Endodermal cell (in vitro differentiated cells): Measurements from ENCODE around the gene ATP10B. TPM values are rescaled to one million over a fixed set of nuclear protein-coding genes. Genes with fewer than 3 reads are reported as not detected.
"Not testable (repeated sequence)": the region's sequence is repeated elsewhere in the genome, so short reads cannot be mapped to it uniquely, and the experiment has no call there.

Source experiments
- DNase-seq: peaks from one replicate; pipeline ENCODE4 v3.0.0-alpha.2; 2017
- H3K27ac ChIP-seq: 2 replicates; pipeline ENCODE4 v1.5.1; 2013; ENCODE audit warnings: mild to moderate bottlenecking, low read depth, low read length, moderate library complexity
- H3K27me3 ChIP-seq: 2 replicates; pipeline ENCODE4 v1.6.1; 2013; ENCODE audit warnings: mild to moderate bottlenecking, low read length, moderate library complexity; ENCODE audit not compliant: insufficient read depth, control insufficient read depth, poor library complexity, severe bottlenecking
- H3K36me3 ChIP-seq: 2 replicates; pipeline ENCODE4 v1.7.0; 2013; ENCODE audit warnings: mild to moderate bottlenecking, low read length, moderate library complexity; ENCODE audit not compliant: control insufficient read depth, insufficient read depth
- H3K4me1 ChIP-seq: one replicate; pipeline ENCODE4 v1.7.0; 2013; ENCODE audit warnings: low read length; ENCODE audit not compliant: control insufficient read depth, insufficient read depth
- H3K4me3 ChIP-seq: 2 replicates; pipeline ENCODE4 v1.5.1; 2013; ENCODE audit warnings: mild to moderate bottlenecking, low read length, moderate library complexity
- H3K9ac ChIP-seq: 2 replicates; pipeline ENCODE4 v1.6.1; 2013; ENCODE audit warnings: mild to moderate bottlenecking, low read length, moderate library complexity; ENCODE audit not compliant: poor library complexity, severe bottlenecking; ENCODE audit errors: extremely low read depth
- H3K9me3 ChIP-seq: 2 replicates; pipeline ENCODE4 v1.6.1; 2013; ENCODE audit warnings: mild to moderate bottlenecking, low read length, moderate library complexity; ENCODE audit not compliant: control insufficient read depth
- H3K27ac Mint-ChIP-seq: 2 replicates; pipeline ENCODE4 v1.8.0; 2020; ENCODE audit warnings: mixed read lengths
- H3K27me3 Mint-ChIP-seq: 2 replicates; pipeline ENCODE4 v1.8.0; 2021; ENCODE audit warnings: mild to moderate bottlenecking, mixed read lengths; ENCODE audit not compliant: insufficient read depth
- H3K36me3 Mint-ChIP-seq: 2 replicates; pipeline ENCODE4 v1.8.0; 2020; ENCODE audit warnings: low read depth, mixed read lengths
- H3K4me1 Mint-ChIP-seq: 2 replicates; pipeline ENCODE4 v1.8.0; 2020; ENCODE audit warnings: mixed read lengths
- H3K4me3 Mint-ChIP-seq: 2 replicates; pipeline ENCODE4 v1.8.0; 2020; ENCODE audit warnings: mild to moderate bottlenecking, moderate library complexity, mixed read lengths
- H3K9me3 Mint-ChIP-seq: 2 replicates; pipeline ENCODE4 v1.8.0; 2020; ENCODE audit warnings: mild to moderate bottlenecking, mixed read lengths
- CTCF ChIP-seq: fragments of 200-600 bp; sonication (generic); conservative IDR thresholded peaks from 2 replicates; pipeline ENCODE4 v1.5.0; 2021; ENCODE audit warnings: antibody characterized with exemption, mild to moderate bottlenecking
- WGBS, 2 experiments: methylation state at CpG; one replicate each; pipeline versions ENCODE4 v1.1.5 to v1.1.7; 2013; ENCODE audit warnings: missing lambda C conversion rate in 2 of 2, mixed read lengths in 1 of 2; ENCODE audit not compliant: insufficient coverage in 1 of 2, insufficient read length in 1 of 2; 5-methylcytosine and 5-hydroxymethylcytosine counted together
- long read RNA-seq, 4 experiments: library from polyadenylated mRNA in 2 of 4; library from RNA in 1 of 4; library from capped mRNA in 1 of 4; stranded (forward) in 3 of 4; unstranded in 1 of 4; transcript quantifications; one replicate each; pipeline ENCODE4 v2.0.0, GENCODE V29; 2020 to 2021; ENCODE audit warnings: inconsistent platforms in 1 of 4
- polyA plus RNA-seq, 2 experiments: library from polyadenylated mRNA; stranded (reverse); fragments of 50-300 nt; gene quantifications; one replicate each; pipeline ENCODE4 v1.2.3, GENCODE V29; 2013
- total RNA-seq, 2 donors: library from RNA; stranded (reverse); fragmentation: NEBNext Ultra II Directional in 1 of 2; extraction: Animal tissue kit (Norgen Biotek cat#: 25700) in 1 of 2; gene quantifications; 2 replicates in 1 of 2; 3 replicates in 1 of 2; pipeline ENCODE4 v1.2.1, GENCODE V29; 2021

ATP10B gene
- total RNA-seq = under 1 TPM; 0.15 to 0.38 TPM
- polyA plus RNA-seq (2013, experiment 1 of 2) = 0.14 TPM
- polyA plus RNA-seq (2013, experiment 2 of 2) = 0.25 TPM
- long read RNA-seq, experiment 1 = 0 reads
- long read RNA-seq, experiment 2, partial matches to known transcripts = 0 of 1 reads
- long read RNA-seq, experiment 2, other reads (novel, unspliced or antisense) = 1 of 1 reads
- long read RNA-seq, experiment 3 = 0 reads
- long read RNA-seq, experiment 4 = 0 reads

GRCh38 chr5:160852049-160852448 is at the start of gene ATP10B:
TSS of gene ATP10B (minus strand) at chr5:160852211. CDS start at chr5:160688074, 164,137 bp downstream.
- peak within 1 kb of the TSS; percentile 7 for H3K27ac ChIP-seq
- no peak within 1 kb of the TSS for H3K4me3 Mint-ChIP-seq
- H3K9me3 Mint-ChIP-seq = peaks cover 2% of the 10 kb centered on the region
- H3K36me3 ChIP-seq = no peaks in the 10 kb centered on the region
- no peaks in the 10 kb centered on the region for H3K27me3 Mint-ChIP-seq
- no peaks in the 10 kb centered on the region for H3K9me3 ChIP-seq
- DNase-seq = no peak
- no peaks in the 10 kb centered on the region for H3K27me3 ChIP-seq
- TF ChIP-seq CTCF = no peak
- no peak within 1 kb of the TSS for H3K27ac Mint-ChIP-seq
- H3K9ac ChIP-seq = no peak within 1 kb of the TSS
- no peak within 1 kb of the TSS for H3K4me3 ChIP-seq
- no peaks in the 10 kb centered on the region for H3K36me3 Mint-ChIP-seq
- no peaks in the 10 kb centered on the region for H3K4me1 ChIP-seq
- 55 to 69% methylated on average over 3 to 4 of the region's 4 CpGs for WGBS, 2 experiments
- no peaks in the 10 kb centered on the region for H3K4me1 Mint-ChIP-seq

- Histone ChIP-seq H3K27ac (no peak overlapping the region), H3K9ac (no peak overlapping the region), H3K4me1 (peaks cover 7% of the 10 kb centered on the region), H3K36me3 (no peaks in the 10 kb centered on the region), H3K27me3 (no peaks in the 10 kb centered on the region), H3K9me3 (no peaks in the 10 kb centered on the region), H3K4me3 (no peak overlapping the region)
- Mint-ChIP-seq H3K36me3 (no peaks in the 10 kb centered on the region), H3K4me3 (no peak overlapping the region), H3K4me1 (peaks cover 15% of the 10 kb centered on the region), H3K27ac (no peak overlapping the region), H3K9me3 (no peaks in the 10 kb centered on the region), H3K27me3 (peaks cover 2% of the 10 kb centered on the region)
- no peak for TF ChIP-seq CTCF
- 83% methylated on average over 1 of the region's 1 CpG; no CpG with 5 or more reads in 1 of the 2 experiments for WGBS, 2 experiments
- DNase-seq = no peak
Observed at GRCh38 chr5:160901656-160902055, 49.6 kb upstream of the ATP10B start.

GRCh38 chr5:160899735-160900134 is 47.7 kb upstream of the ATP10B start:
- H3K4me1 Mint-ChIP-seq = peaks cover 15% of the 10 kb centered on the region
- peaks cover 4% of the 10 kb centered on the region for H3K27me3 Mint-ChIP-seq
- H3K4me1 ChIP-seq = peaks cover 7% of the 10 kb centered on the region
- no peak overlapping the region for H3K27ac ChIP-seq
- H3K27me3 ChIP-seq = no peaks in the 10 kb centered on the region
- no peak overlapping the region for H3K4me3 Mint-ChIP-seq
- no peak overlapping the region for H3K9ac ChIP-seq
- peak; percentile 66 for TF ChIP-seq CTCF
- H3K9me3 Mint-ChIP-seq = peaks cover 3% of the 10 kb centered on the region
- peaks cover 5% of the 10 kb centered on the region for H3K9me3 ChIP-seq
- H3K4me3 ChIP-seq = no peak overlapping the region
- no peaks in the 10 kb centered on the region for H3K36me3 ChIP-seq
- WGBS, 2 experiments = 74% methylated on average over 4 of the region's 4 CpGs; no CpG with 5 or more reads in 1 of the 2 experiments
- peak; percentile 66 for DNase-seq
- no peaks in the 10 kb centered on the region for H3K36me3 Mint-ChIP-seq
- no peak overlapping the region for H3K27ac Mint-ChIP-seq

- H3K4me3 ChIP-seq, H3K27ac ChIP-seq, H3K4me1 ChIP-seq, H3K27me3 Mint-ChIP-seq, H3K9ac ChIP-seq, H3K4me3 Mint-ChIP-seq, H3K27me3 ChIP-seq, H3K36me3 Mint-ChIP-seq, DNase-seq, H3K36me3 ChIP-seq, H3K4me1 Mint-ChIP-seq, H3K27ac Mint-ChIP-seq: not testable (repeated sequence)
- 86 to 90% methylated on average over 1 to 6 of the region's 6 CpGs for WGBS, 2 experiments
- peaks cover 12% of the 10 kb centered on the region for H3K9me3 ChIP-seq
- peaks cover 13% of the 10 kb centered on the region for H3K9me3 Mint-ChIP-seq
Observed at GRCh38 chr5:160893180-160893964, 41.4 kb upstream of the ATP10B start.
